SH-SY5Y (cell line): ENCODE results near the gene INTU.

Source experiments
- GATA2 ChIP-seq: IDR thresholded peaks from 2 replicates; pipeline ENCODE4 v1.6.1; 2011; ENCODE audit warnings: mild to moderate bottlenecking, low read depth, low read length
- GATA3 ChIP-seq: IDR thresholded peaks from 2 replicates; pipeline ENCODE4 v1.6.1; 2011; ENCODE audit warnings: low read depth, mild to moderate bottlenecking, low read length, moderate library complexity

- TF ChIP-seq GATA2, result no peak
- no peak for TF ChIP-seq GATA3
Observed at GRCh38 chr4:127709456-127709855, 76.7 kb downstream of the INTU start.
